ENCODE measurements around the gene RAB38.

Gene RAB38

DNA sequence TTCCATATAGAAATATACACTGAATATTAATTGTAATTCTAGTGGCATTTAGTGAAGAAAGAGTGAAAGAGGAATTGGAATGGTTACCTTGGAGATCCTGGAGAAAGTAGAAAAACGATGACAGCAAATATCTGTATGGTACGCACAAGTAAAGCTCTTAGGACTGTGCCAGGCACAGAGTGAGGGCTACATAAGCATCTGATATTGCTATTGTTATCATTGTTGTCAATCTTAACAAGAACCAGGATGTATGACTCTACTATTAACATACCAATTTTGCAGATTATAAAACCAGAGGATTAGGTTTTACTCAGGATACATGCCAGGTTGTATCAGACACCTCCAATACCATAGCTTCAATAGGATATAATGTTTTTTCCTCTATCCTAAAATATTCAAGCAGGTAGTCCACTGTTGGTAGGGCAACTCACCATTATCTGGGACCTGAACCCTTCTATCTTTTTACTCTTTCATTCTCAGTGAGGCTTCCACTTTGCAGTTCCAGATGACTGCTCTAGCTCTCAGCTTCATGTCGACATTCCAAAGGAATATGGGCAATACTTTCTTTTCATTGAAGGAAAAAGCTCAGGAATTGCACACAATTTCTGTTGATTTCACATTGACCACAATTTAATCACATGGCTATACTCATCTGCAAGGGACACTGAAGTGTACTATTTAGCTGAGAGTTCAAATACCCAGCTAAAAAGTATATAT, 73.2 kb downstream of the RAB38 start:
- no peak for DNase-seq

DNA sequence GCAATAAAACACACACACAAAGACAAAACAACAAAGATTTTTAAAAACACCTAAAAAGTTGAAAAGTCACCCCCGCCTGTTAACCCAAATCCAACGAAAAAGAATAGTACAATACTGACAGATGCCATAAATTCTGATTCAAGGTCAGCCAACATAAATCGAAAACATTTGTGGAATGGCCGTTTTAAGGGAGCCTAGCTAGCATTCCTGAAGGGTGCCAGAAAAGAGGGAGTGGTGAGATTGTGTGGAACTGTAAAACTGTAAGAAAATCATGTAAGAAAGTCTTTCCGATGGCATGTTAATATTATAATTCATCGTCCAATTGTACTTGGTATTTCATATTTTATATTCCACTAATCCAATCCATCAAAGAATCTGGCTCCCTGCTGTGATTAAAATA, 75.1 kb downstream of the RAB38 start:
- no peak for DNase-seq

GRCh38 chr11:88098289-88098688, 77.0 kb downstream of the RAB38 start:
- DNase-seq: no peak

DNA sequence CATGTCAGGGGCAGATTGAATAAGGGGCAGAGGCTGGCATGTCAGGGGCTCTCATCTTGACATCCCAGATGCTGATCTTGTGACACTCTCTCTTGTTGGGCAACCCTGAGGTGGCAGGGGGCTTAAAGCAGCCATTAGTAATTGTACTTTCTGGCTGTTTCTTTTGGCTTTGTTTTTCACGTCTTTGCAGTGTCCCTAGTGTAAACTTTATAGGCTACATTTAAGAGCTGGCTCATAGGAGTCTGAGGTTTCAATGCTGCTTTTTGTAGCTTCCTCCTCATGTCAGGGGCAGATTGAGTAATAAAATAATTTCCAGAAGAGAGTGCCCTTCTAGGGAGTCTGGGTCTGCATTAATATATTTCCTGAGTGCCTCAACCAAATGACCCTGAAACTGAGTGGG, 86.1 kb downstream of the RAB38 start:
- no peak for DNase-seq

- DNase-seq: no peak
Measured at GRCh38 chr11:88087337-88087736, 87.9 kb downstream of the RAB38 start.

DNA sequence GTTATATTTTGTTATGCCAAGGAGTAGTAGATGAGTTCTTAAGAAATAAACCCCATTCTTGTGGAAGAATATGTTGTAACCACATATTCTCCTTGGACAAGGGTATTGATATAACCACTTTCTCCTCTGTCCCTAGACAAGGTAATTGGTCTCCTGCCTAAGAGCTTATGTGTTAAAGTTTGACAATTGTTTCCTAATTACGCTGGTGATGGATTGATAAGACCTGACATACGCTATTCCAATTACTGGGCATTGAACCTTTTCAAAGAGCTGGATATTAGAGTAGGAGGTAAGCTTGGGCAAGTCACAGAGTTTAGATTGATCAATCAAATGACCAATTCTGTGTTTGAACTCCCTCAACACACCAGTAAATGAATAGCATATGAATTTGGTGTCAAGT, 88.9 kb downstream of the RAB38 start:
- DNase-seq: no peak

DNA sequence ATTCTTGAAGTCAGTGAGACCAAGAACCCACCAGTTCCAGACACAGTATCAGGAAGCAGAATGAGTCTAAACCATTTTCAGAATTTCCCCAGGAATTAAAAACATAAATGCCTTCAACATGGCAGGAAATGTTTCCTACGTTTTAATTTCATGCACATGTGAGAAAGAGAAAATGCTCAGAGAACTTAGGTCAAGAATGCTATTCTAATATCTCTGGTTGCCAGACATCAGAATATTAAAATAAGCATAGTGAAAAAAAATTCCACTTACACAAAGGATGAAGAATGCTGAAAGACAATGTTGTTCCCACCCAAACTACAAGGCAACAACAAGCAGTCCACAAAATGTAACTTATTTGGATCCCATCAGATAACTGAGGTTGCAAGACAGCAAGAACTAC, 104.8 kb downstream of the RAB38 start:
- no peak for DNase-seq

DNA sequence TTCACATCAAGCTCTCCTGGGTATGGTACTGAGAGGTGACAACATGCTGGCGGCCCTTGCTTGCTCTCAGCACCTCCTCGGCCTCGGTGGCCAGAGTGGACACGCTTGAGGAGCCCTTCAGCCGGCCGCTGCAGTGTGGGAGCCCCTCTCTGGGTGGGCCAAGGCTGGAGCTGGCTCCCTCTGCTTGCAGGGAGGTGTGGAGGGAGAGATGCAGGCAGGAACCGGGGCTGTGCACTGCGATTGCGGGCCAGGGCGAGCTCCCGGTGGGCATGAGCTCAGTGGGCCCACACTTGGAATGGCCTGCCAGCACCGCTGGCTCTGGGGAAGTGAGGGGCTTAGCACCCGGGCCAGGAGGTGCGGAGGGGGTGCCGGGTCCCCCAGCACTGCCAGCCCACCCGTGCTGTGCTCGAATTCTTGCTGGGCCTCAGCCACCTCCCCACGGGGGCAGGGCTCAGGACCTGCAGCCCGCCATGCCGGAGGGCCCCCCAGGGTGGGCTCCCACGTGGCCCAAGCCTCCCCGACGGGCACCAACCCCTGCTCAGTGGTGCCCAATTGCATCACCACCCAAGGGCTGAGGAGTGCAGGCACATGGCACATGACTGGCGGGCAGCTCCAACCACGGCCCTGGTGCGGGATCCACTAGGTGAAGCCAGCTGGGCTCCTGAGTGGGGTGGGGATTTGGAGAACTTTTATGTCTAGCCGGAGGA, 106.2 kb downstream of the RAB38 start:
- DNase-seq: no peak

- DNase-seq: no peak
Measured at GRCh38 chr11:88066090-88066489, 109.2 kb downstream of the RAB38 start.

DNA sequence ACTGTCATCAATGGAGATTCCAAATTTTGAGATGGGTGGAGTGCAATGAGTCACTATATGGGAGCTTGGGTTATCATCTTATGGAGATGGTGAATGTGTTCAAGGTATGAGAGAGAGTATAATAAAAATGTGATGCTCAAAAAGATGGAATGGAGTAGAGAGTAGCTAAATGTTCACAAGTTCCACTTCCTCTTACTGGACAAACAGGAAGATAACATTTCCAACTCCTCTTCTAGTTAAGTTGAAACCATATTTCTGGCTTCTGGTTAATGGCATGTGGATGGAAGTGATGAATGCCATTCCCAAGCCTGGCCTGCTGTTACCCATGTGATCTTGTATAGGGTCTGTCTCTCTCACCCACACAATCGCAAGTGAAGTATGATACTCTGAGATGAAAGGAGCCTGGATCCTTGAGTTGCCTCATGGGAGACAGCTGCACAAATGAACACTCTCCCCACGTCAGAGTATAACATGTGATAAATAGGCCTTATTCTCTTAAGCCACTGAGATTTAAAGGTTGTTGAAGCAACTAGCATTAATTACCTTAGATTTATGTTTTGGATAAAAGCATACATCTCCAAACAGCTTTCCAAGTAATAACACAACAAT, 111.0 kb downstream of the RAB38 start:
- DNase-seq: no peak
